Activated CD4-positive, alpha-beta memory T cell treated with anti-CD3 and anti-CD28 coated beads, Interleukin-2, amount 10 ng/mL, durations not matched to agents 7 days and 5 days (primary cell): ENCODE data around the gene FAM162B. TPM values are rescaled to one million over a fixed set of nuclear protein-coding genes. Genes with fewer than 3 reads are reported as not detected.

Experiments
- CTCF ChIA-PET: fragments of 350-600 bp; sonication (Branson Sonifier 250); formaldehyde crosslinking; loops from one replicate; lab custom pipeline; 2021; ENCODE audit warnings: antibody characterized with exemption, inconsistent platforms; lab: Charles Lee
- POLR2A ChIA-PET: fragments of 350-600 bp; sonication (Branson Sonifier 250); formaldehyde crosslinking; loops from one replicate; lab custom pipeline; 2021; ENCODE audit warnings: antibody characterized with exemption; lab: Charles Lee
- DNase-seq: peaks from one replicate; pipeline ENCODE4 v3.0.0-alpha.2; 2020
- H3K27ac Mint-ChIP-seq: one replicate; pipeline ENCODE4 v1.8.0; 2021; ENCODE audit warnings: mild to moderate bottlenecking, mixed read lengths
- H3K27me3 Mint-ChIP-seq: one replicate; pipeline ENCODE4 v1.8.0; 2021; ENCODE audit warnings: mixed read lengths
- H3K36me3 Mint-ChIP-seq: one replicate; pipeline ENCODE4 v1.8.0; 2021; ENCODE audit warnings: low read depth, mixed read lengths
- H3K4me1 Mint-ChIP-seq: one replicate; pipeline ENCODE4 v1.8.0; 2021; ENCODE audit warnings: mixed read lengths
- H3K4me3 Mint-ChIP-seq: one replicate; pipeline ENCODE4 v1.8.0; 2021; ENCODE audit warnings: mild to moderate bottlenecking, mixed read lengths
- H3K9me3 Mint-ChIP-seq: one replicate; pipeline ENCODE4 v1.8.0; 2021; ENCODE audit warnings: mixed read lengths
- total RNA-seq, 2 experiments: library from RNA; stranded (reverse); gene quantifications; one replicate each; pipeline ENCODE4 v1.2.3, GENCODE V29; 2021

The FAM162B gene
- total RNA-seq = not detected

- ChIA-PET POLR2A (interaction anchor here (1.0 kb wide), 1 partner anchor 10 kb away, joined by 4 read pairs; no protein-coding TSS in a partner anchor), CTCF (interaction anchor here (0.8 kb wide), 1 partner anchor 20 kb away, joined by 3 read pairs; no protein-coding TSS in a partner anchor)
- Mint-ChIP-seq H3K4me3 (peak within 1 kb of the TSS; percentile 57), H3K4me1 (peaks cover 9% of the 10 kb centered on the region), H3K9me3 (no peaks in the 10 kb centered on the region), H3K36me3 (no peaks in the 10 kb centered on the region), H3K27ac (no peak within 1 kb of the TSS), H3K27me3 (peaks cover 53% of the 10 kb centered on the region)
- DNase-seq = no peak
Observed at GRCh38 chr6:116764961-116765841, at the start of gene FAM162B. Gene FAM162B, minus strand, starts transcription at chr6:116765719. Its CDS starts 143 bp downstream, at chr6:116765576.

DNA sequence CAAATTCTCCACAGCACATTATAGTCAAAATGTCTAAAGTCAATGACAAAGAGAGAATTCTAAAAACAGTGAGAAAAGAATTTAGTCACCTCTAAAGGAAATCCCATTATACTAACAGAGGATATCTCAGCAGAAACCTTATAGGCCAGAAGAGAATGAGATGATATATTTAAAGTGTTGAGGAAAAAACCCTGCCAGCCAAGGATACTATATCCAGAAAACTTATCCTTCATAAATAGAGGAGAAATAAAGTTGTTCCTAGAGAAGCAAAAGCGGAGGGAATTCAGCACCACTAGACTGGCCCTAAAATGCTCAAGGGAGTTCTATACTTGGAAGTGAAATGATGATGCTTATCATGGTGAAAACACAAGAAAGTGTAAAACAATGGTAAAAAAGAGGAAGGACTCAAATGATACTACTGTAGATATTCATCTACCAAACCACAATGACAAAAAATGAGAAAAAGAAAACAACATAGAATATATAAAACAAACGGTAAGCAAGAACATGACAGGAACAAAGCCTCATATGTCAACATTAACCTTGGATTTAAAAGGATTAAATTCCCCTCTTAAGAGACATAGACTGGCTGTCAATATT lies 46.6 kb upstream of the FAM162B start:
- Mint-ChIP-seq H3K27me3 (no peaks in the 10 kb centered on the region), H3K36me3 (no peaks in the 10 kb centered on the region), H3K4me3 (no peak overlapping the region), H3K27ac (no peak overlapping the region), H3K4me1 (no peaks in the 10 kb centered on the region), H3K9me3 (peaks cover 6% of the 10 kb centered on the region)
- POLR2A ChIA-PET = no interaction called here
- DNase-seq = no peak
- CTCF ChIA-PET = no interaction called here

- DNase-seq = no peak
- H3K36me3 Mint-ChIP-seq = no peaks in the 10 kb centered on the region
- peaks cover 4% of the 10 kb centered on the region for H3K4me1 Mint-ChIP-seq
- peaks cover 19% of the 10 kb centered on the region for H3K27me3 Mint-ChIP-seq
- H3K27ac Mint-ChIP-seq = no peak overlapping the region
- no peak overlapping the region for H3K4me3 Mint-ChIP-seq
- H3K9me3 Mint-ChIP-seq = no peaks in the 10 kb centered on the region
- CTCF ChIA-PET = no interaction called here
- POLR2A ChIA-PET = no interaction called here
Observed at GRCh38 chr6:116801971-116802370, 36.5 kb upstream of the FAM162B start.

DNA sequence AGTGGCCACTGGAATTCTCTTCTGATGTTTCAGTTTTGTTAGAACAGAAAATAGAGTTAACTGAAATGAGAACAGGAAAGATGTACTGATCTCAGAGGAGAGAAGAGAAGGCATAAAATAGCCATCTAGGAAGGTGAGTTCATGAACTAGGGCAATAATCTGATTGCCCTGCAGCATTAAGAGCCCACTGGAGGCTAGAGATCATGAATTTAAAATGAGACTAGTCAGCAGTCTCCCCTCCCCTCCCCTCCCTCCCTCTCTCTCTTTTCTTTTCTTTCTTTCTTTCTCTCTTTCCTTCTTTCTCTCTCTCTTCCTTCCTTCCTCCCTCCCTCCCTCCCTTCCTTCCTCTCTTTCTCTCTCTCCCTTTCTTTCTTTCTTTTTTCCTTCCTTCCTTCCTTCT lies 34.4 kb upstream of the FAM162B start:
- peaks cover 4% of the 10 kb centered on the region for H3K4me1 Mint-ChIP-seq
- no peaks in the 10 kb centered on the region for H3K9me3 Mint-ChIP-seq
- POLR2A ChIA-PET = no interaction called here
- H3K4me3 Mint-ChIP-seq = no peak overlapping the region
- H3K36me3 Mint-ChIP-seq = no peaks in the 10 kb centered on the region
- H3K27ac Mint-ChIP-seq = no peak overlapping the region
- H3K27me3 Mint-ChIP-seq = peaks cover 19% of the 10 kb centered on the region
- no peak for DNase-seq
- CTCF ChIA-PET = no interaction called here

DNA sequence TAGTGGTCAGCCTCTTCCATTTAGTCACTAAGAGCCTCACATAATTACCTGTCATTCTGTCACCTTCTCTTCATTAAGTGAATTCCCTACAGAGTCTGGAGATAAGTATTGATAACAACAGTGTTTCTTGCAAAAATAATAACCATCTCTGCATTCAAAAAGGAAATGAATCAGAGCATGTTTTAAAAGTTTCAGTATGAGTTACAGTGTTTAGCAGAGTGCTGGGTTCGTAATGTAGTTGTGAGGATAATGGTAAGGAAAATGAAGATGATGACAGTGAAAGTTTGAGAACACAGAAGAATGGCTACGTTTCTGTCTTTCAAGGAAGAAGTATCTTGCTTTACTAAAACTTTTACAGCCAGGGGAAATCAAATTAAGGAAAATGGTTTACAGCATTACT lies 32.1 kb upstream of the FAM162B start:
- peaks cover 15% of the 10 kb centered on the region for H3K27me3 Mint-ChIP-seq
- DNase-seq = no peak
- no peak overlapping the region for H3K27ac Mint-ChIP-seq
- H3K9me3 Mint-ChIP-seq = no peaks in the 10 kb centered on the region
- CTCF ChIA-PET = no interaction called here
- no peak overlapping the region for H3K4me3 Mint-ChIP-seq
- no peaks in the 10 kb centered on the region for H3K36me3 Mint-ChIP-seq
- H3K4me1 Mint-ChIP-seq = peaks cover 4% of the 10 kb centered on the region
- POLR2A ChIA-PET = no interaction called here

DNA sequence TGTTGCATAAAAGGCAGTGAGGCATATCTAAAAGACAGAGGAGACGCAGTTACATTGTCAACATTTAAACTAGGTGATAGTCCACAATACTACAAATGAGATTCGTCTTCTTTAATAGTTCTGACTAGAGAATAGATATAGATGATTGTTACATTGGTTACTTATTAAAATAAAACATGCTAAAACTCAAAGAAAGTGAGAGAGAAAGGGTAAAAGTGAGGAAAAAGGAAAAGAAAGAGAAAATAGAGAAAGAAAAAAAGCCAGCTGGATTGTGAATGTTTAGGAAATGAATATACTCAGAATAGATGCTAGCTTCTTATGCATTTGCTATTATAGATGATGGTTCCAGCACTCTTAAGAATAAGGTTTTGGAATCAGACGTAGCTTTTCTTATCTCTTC lies 27.7 kb upstream of the FAM162B start:
- ChIA-PET CTCF (no interaction called here), POLR2A (no interaction called here)
- Mint-ChIP-seq H3K4me3 (no peak overlapping the region), H3K9me3 (no peaks in the 10 kb centered on the region), H3K4me1 (peaks cover 4% of the 10 kb centered on the region), H3K27me3 (peaks cover 6% of the 10 kb centered on the region), H3K27ac (no peak overlapping the region), H3K36me3 (no peaks in the 10 kb centered on the region)
- no peak for DNase-seq

- no peak for DNase-seq
- no peak overlapping the region for H3K4me3 Mint-ChIP-seq
- H3K36me3 Mint-ChIP-seq = no peaks in the 10 kb centered on the region
- ChIA-PET CTCF (no interaction called here), POLR2A (no interaction called here)
- no peaks in the 10 kb centered on the region for H3K9me3 Mint-ChIP-seq
- H3K27me3 Mint-ChIP-seq = peaks cover 5% of the 10 kb centered on the region
- no peaks in the 10 kb centered on the region for H3K4me1 Mint-ChIP-seq
- no peak overlapping the region for H3K27ac Mint-ChIP-seq
Observed at GRCh38 chr6:116783852-116784251, 18.3 kb upstream of the FAM162B start.

DNA sequence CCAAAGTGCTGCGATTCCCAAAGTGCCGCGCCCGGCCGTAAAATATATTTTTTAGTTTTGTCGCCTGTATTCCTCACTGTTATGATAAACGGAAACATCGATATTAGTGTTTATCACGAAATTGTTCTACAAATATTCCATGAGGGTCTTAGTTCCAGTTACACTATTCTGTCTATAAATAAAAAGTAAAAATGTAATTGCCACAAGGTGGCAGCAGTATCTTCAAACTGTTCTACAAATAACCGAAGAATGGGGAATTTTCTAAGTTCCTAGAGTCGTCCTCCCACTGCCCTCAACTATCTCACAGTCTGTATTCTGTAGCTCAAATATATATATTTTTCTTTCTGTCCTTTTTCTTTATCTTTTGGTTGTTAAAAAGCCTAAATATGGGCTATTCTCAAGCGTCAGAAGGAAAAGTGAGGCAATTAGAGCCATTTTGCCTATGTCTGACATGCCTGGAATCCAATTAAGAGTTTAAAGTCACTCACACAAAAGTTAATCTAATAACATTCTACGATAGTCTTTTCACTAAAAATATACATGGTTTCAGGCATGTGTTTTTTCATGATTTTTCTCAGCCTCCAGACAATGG lies 14.2 kb upstream of the FAM162B start:
- H3K4me3 Mint-ChIP-seq = no peak overlapping the region
- CTCF ChIA-PET = interaction anchor here (0.9 to 1.5 kb wide), 2 partner anchors 10 to 65 kb away, joined by 3 read pairs; no protein-coding TSS in a partner anchor
- no peaks in the 10 kb centered on the region for H3K4me1 Mint-ChIP-seq
- H3K27ac Mint-ChIP-seq = no peak overlapping the region
- no peaks in the 10 kb centered on the region for H3K36me3 Mint-ChIP-seq
- POLR2A ChIA-PET = no interaction called here
- no peak for DNase-seq
- H3K9me3 Mint-ChIP-seq = no peaks in the 10 kb centered on the region
- peaks cover 3% of the 10 kb centered on the region for H3K27me3 Mint-ChIP-seq

GRCh38 chr6:116773886-116774285 lies 8.4 kb upstream of the FAM162B start:
- H3K4me1 Mint-ChIP-seq = no peaks in the 10 kb centered on the region
- no peaks in the 10 kb centered on the region for H3K36me3 Mint-ChIP-seq
- H3K27ac Mint-ChIP-seq = no peak overlapping the region
- ChIA-PET CTCF (no interaction called here), POLR2A (no interaction called here)
- H3K27me3 Mint-ChIP-seq = peaks cover 15% of the 10 kb centered on the region
- H3K4me3 Mint-ChIP-seq = no peak overlapping the region
- H3K9me3 Mint-ChIP-seq = no peaks in the 10 kb centered on the region
- no peak for DNase-seq

DNA sequence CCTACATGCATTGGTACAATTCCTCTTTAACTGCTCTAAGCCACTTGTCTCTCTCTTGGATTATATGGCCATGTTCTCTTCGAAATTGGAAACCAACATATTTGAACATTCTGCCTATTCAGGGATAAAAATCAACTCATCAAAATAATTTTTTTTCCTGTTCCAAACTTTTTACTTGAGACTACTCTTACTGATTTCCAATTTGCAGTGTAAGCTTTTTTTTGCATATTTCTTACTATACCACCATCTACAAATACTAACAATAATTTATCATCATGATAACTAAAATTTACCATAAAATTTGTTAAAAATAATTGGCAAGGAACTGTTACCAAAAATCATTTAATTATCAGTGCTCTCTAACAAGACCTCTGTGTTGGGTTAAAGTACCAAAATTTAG lies 6.9 kb upstream of the FAM162B start:
- H3K27ac Mint-ChIP-seq = no peak overlapping the region
- no peak for DNase-seq
- ChIA-PET CTCF (no interaction called here), POLR2A (no interaction called here)
- no peak overlapping the region for H3K4me3 Mint-ChIP-seq
- H3K4me1 Mint-ChIP-seq = no peaks in the 10 kb centered on the region
- H3K9me3 Mint-ChIP-seq = no peaks in the 10 kb centered on the region
- H3K27me3 Mint-ChIP-seq = peaks cover 19% of the 10 kb centered on the region
- no peaks in the 10 kb centered on the region for H3K36me3 Mint-ChIP-seq

DNA sequence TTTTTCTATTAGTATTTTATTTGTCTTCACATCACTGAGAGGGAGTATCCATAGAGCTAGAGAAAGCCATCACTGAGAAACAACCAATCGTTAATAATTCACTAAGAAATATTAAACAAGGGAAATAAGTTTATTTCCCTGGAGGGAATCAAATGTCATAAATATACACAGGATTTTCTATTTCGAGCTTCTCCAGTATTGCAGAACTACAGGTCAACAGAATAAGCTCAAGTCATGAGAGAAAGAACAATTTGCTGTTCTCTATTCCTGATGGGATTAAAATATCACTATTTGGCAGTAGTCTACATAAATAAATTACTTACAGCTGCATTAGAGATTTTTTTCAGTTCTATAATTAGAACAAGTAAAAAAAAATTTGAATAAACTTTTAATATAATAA lies 2.2 kb upstream of the FAM162B start:
- peaks cover 52% of the 10 kb centered on the region for H3K27me3 Mint-ChIP-seq
- POLR2A ChIA-PET = no interaction called here
- CTCF ChIA-PET = no interaction called here
- H3K27ac Mint-ChIP-seq = no peak overlapping the region
- no peak for DNase-seq
- no peaks in the 10 kb centered on the region for H3K36me3 Mint-ChIP-seq
- no peak overlapping the region for H3K4me3 Mint-ChIP-seq
- no peaks in the 10 kb centered on the region for H3K9me3 Mint-ChIP-seq
- peaks cover 9% of the 10 kb centered on the region for H3K4me1 Mint-ChIP-seq

GRCh38 chr6:116766506-116767176 lies 1.1 kb upstream of the FAM162B start:
- ChIA-PET CTCF (no interaction called here), POLR2A (no interaction called here)
- no peak overlapping the region for H3K4me3 Mint-ChIP-seq

GRCh38 chr6:116764629-116764960 lies 924 bp downstream of the FAM162B start:
- ChIA-PET POLR2A (no interaction called here), CTCF (no interaction called here)
- DNase-seq = no peak
- Mint-ChIP-seq H3K4me1 (peaks cover 9% of the 10 kb centered on the region), H3K27ac (no peak overlapping the region), H3K4me3 (peak overlapping the region; percentile 25), H3K27me3 (peaks cover 55% of the 10 kb centered on the region), H3K36me3 (no peaks in the 10 kb centered on the region), H3K9me3 (no peaks in the 10 kb centered on the region)

More at GRCh38 chr6:116766506-116767176, 1.1 kb upstream of the FAM162B start:
- no peak for DNase-seq
- H3K9me3 Mint-ChIP-seq = no peaks in the 10 kb centered on the region
- no peaks in the 10 kb centered on the region for H3K36me3 Mint-ChIP-seq
- H3K27me3 Mint-ChIP-seq = peaks cover 54% of the 10 kb centered on the region
- H3K4me1 Mint-ChIP-seq = peaks cover 9% of the 10 kb centered on the region
- H3K27ac Mint-ChIP-seq = no peak overlapping the region
